ENCODE data around the gene THYN1.

Gene THYN1

DNA sequence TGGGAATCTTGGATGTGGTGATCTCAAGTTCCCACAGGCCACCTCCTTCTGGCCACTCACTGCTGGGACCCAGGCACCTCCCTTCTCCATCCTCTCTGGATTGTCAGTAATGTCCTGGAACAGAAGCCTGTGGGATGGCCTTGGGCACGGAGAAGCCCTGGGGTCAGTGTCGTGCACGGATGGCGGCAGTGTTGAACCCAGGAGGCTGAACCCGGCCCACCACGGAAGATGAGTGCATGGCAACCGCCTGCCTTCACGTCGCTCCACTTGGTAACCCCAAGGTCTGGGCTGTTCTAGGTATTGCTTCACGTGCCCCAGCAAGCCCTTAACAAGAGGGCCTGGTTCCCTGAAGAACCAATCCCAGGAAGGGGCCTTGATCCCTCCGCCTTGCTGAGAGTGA, 7.1 kb downstream of the THYN1 start:
- DNase-seq: no peak

DNA sequence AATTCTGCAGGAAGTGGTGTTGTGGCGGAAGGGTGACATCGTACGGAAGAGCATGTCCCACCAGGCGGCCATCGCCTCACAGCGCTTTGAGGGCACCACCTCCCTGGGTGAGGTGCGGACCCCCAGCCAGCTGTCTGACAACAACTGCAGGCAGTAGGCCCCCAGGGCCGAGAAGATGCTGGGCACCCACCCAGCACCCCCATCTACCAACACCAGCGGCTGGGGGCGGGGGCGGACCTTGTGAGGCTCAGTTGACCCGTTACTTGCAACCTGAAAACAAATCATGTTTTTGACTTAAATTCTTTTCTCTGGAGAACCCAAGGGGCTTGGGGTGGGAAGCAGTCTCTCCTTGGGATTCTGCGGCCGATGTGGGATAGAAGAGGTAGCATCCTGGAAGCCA, 7.7 kb downstream of the THYN1 start:
- DNase-seq: no peak

DNA sequence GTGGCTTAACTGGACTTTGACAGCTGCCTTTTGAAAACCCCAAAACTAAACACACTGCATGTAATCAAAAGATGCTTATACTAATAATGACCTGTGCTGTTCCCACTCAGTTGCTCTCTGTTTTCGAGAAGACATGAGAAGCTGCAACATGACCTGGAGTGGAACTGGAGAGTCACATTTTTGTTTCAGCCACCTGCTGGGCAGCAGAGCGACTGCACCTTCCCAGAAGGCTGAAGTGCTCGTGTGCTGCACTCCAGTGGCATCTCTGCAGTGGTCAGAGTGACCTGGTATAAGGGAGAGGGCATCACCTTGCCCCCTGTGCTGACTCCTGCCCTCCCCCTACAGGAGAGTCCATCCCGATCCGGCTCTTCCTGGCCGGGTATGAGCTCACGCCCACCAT, 8.6 kb downstream of the THYN1 start:
- no peak for DNase-seq

DNA sequence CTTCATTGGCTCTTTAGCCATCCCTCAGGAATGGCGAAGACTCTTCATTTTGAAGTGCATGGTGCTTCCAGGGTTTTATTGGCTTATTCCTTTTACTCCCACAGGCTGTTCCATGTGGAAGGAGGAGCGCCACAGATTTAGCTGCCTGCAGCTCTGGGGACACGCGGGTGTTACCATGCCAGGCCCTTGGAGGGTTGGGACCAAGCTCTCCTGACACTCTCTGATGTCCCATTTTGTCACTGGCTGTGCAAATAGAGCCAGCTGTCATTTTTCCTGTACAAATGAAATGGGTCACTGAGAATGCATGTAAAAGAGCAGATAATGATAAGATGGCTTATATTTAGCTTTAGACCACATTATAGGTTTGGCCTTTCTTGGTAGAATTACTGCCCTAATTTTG, 9.2 kb downstream of the THYN1 start:
- no peak for DNase-seq

DNA sequence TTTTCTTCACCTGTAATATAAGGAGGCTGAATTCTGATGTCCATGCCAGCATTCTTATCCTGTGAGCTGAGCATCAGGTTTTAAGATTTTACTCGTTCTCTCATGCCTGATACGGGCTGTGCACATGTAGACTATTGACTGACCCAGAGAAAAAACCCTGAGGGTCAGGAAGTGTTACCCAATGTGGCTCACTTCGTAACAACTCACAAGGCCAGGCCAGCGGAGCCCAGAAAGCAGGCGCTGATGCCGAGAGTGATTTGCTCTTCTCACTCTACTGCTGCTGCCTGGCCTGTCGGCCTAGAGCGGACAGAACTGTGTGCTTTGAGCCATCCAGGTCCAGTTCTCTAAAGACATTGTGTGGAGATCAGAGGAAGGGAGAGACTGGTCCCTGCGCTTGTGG, 10.8 kb downstream of the THYN1 start:
- DNase-seq: no peak

DNA sequence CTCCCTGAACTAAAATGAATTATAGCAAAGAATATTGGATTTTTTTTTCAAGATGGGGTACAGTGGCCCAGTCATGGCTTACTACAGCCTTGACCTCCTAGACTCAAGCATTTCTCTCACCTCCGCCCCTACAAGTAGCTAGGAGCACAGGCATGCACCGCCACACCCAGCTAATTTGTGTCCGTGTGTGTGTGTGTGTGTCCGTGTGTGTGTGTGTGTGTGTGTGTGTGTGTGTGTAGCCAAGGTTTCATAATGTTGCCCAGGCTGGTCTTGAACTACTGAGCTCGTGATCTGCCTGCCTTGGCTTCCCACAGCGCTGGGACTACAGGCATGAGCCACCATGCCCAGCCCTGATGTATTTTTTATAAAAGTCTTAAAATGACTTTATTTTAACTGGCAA, 12.6 kb downstream of the THYN1 start:
- no peak for DNase-seq

DNA sequence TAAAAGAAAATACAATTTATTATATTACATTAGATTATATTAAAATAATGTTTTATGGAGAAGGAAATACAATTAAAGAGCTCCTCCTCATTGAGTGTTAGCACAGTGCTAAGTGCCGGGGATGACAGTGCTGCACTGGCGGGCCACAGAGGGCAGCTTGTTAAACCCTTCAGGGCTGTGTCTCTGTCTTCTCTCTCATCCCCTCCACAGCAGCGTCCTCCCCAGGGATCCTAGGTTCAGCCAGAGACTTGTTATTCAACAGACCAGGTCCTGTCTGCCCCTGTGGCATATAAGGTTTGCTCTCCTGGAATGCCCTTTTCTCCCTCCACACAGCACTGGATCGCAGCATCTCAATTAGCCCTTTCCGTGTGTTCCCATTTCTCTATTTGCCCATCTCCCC, 14.2 kb downstream of the THYN1 start:
- DNase-seq: no peak

DNA sequence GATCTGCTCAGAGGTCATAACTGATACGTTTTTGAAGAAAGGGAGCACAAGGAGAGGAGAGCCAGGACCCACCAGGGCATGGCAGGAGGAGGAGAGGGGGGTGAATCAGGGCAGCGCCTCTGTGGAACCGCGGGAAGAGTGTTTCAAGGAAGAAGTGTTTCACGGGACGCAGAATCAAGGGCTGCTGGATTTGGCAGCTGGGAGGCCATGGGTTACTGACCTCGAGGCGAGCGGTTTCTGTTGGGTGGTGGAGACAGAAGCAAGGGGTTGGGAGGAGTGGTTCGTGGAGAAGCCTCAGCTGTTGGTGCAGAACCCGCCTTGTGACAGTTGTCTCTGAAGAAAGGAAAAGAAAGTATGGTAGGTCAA, 15.6 kb downstream of the THYN1 start:
- DNase-seq: no peak

DNA sequence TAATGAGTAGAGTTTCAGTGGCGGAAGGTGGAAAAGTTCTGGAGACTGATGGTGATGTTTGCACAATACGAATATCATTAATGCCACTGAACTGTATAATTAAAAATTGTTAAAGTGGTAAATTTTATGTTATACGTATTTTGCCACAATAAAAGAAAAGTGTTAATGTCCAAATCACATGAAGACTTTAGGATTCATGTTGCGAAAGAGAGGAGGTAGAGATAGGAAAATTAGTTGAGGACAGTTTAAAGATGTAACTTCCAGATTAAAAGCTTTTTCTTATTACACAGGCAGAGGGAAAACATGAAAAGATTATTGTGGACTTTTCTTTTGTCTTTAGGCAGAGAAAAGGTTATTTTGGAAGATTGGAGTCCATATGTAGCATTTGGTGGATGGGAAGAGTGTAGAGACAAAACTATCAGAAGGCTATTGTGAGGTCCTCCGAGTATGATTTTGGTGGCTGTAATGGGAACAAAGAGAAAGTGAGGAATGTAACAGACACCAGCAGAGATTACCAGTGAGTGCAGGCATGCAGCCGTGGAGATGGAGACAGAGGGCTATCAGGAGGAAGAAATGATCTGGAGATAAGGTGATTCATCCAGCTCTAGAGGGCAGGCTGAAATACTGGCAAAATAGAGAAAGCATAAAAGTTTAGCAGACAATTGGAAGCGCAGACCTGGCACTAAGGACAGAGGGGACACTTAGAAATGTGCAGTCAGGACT, 16.2 kb downstream of the THYN1 start:
- DNase-seq: no peak

DNA sequence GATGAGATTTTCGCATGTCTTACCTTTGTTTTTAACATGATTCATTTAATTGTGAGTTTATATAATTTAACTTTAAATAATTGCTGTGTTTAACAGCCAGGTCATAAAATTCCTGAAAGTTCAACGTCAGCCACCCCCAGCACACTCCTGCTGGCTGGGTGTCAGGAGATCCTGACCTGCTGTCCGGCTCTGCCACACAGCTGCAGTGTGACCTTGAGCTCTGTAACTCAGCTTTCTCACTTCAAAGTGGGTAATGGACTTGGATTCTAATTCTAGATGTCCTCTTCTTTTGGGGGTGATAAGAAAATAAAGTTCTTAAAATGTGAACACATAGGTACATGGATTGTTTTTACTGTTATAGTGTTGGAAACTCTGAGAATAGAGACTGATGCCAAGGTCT, 17.8 kb downstream of the THYN1 start:
- no peak for DNase-seq

DNA sequence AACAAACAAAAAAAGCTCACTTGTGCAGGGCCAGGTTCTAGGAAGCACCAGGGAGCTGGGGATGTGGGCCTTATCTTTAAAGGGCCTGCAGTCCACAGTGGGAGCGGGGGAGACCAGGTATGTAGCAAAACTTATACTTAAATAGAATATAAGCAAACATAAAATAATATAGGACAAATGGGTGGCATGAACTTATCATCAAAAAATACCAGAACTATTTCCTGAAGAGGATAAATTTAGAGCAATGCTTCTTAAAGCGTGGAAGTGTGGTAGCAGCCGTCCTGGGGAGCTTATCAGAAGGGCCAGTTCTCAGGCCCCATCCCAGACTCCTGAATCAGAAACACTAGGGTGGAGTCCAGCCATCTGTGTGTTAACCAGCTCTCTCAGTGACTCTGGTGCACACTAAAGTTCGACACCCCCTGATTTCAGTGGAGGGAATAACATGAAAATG, 19.4 kb downstream of the THYN1 start:
- no peak for DNase-seq

DNA sequence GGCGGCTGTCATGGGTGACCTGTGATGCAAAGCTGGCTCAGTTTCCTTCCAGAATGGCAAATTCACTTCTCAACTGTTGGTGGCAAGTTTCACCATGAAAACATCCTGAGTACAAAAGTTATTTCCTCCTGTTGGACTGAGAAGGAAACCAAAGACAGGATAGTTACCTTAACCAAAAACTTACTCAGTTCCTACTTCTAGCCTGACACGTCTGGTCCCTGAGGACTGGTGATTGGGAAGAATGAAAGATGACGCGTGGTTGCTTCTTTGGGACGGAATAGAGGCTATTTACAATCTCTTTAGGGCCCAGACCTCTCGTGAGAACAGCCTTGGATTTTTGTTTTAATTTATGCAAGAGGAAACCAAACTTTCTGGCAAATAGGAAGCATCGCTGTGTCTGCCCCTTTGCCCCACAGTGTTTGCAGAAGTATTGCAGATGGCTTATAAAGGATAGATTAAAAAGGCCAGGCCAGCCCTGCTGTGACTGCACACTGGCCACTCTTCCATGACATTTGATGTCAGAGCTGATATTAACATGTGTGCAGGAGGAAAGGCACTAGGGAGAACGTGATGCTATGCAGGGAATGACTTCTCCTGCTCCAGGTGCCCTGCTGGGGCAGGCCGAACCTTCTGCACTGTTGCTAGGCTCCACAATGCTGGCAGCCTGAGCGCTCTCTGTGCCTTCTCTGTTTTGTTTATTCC, 21.0 kb downstream of the THYN1 start:
- no peak for DNase-seq

DNA sequence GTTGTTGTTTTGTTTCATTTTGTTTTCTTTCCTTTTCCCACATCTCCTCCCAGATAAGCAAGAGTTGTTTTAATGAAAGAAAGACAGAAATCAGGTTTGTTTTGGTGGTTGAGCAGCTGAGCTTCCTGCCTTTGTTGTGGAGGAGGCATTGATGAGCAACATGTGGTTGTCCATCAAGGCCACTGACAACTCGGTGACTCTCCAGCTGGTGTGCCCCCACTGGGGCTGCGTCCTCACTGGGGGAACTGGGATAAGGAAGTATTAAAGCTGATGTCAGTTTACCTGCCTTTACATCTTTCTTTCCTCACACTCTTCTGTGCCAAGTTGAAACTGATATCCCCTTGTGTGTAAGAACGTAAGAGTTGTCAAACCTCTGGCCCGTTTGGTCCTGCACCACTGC, 22.8 kb downstream of the THYN1 start:
- DNase-seq: no peak

DNA sequence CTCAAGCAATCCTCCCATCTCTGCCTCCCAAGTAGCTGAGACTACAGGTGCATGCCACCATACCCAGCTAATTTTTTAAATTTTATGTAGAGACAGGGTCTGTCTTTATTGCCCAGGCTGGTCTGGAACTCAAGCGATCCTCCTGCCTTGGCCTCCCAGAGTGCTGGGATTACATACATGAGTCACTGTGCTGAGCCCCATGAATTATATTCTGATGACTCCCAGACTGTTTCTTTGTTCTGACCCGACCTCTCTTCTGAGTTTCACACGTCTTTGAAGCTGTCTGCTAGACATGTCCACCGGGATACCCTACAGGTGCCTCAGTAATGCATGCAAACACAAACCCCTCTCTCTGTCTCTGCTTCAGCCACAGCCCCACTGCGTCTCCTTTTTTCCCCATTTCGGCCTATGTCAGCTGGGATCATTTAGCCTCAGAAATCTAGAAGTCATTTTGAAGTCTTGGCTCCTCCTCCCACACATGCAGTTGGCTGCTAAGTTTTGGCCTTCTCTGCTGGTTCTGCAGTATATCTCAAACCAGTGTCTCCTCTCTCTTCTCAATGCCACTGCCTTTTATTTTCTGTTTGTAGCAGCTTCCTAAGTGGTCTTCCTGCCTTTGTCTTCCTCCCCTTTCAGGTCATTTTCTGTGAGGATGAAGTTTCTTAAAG, 23.9 kb downstream of the THYN1 start:
- DNase-seq: no peak

DNA sequence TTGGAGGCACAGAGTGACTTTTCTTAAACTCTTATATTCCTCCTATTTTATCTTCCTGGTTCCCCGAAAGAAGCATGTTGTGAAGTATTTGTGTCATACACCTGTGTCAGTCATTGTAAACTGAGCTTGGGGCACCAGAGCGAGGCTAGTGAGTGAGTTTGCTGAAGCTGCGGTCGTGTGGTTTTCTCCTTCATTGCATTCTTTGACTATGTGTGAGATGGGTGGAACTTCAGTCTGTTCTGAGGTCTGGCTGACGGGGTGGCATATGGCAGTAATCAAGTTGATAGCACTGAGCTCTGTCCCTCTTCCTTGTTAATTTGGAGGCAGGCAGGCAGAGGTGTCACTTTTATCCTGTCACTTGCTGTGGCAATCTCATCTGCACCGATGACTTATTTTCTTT, 24.5 kb downstream of the THYN1 start:
- DNase-seq: no peak

DNA sequence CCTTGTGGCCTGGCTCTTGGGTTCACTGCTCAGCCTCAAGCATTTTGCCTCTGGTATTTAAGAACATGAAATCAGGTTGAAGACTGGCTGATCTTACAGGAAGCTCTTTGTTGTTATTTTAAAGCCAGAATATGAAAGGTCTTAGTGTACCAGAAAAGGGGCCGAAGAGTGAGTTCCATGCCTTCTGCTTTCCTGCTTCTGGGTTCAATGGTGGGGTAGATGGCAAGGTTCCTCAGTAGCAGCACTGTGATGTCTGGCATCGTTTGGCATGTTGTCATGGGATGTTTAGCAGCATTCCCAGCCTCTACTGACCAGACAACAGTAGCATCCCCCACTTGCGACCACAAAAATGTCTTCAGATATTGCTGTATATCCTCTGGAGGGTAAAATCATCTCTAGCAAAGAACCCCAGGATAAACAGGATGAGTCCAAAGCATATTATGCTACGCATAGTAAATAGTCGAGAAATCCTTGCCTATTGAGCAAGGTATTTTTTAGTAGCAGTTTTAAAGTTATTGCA, 26.3 kb downstream of the THYN1 start:
- no peak for DNase-seq

DNA sequence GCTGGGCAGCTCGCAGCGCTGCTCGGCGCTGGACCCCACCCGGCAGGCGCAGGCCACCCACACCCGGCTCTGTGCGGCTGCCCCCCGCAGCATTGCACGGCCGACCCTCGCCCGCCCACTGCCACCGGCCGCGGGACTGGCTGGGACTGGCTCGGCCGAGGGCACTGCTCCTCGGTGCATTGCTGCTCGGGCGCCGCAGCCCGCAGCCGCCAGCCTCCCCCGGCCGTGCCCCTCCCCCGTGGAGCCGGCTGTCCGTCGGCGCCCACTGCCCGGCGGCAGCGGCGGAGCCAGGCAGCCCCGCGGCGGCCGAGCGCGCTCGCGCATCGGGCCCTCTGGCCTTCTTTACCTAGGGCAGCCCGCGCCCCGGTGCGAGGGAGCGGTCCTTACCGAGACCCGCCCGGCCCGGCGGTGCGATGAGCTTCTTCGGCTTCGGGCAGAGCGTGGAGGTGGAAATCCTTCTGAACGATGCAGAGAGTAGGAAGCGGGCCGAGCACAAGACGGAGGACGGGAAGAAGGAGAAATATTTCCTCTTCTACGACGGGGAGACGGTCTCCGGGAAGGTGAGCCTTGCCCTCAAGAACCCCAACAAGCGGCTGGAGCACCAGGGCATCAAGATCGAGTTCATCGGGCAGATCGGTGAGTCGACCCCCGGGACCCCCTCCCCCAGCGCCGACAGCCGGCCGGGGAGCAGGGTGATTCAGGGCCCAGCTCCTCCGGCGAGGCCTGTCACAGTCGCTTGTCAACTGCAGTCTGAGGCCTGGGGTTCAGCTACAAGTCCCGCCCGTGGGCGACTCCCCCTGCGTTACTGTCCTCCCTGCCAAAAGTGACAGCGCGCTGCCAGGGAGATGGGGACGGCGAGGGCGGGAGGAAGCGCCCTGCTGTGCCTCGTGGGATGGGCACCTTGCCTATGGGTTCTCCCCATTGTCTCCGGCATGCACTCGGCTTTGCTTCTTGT, 28.2 kb downstream of the THYN1 start:
- no peak for DNase-seq

DNA sequence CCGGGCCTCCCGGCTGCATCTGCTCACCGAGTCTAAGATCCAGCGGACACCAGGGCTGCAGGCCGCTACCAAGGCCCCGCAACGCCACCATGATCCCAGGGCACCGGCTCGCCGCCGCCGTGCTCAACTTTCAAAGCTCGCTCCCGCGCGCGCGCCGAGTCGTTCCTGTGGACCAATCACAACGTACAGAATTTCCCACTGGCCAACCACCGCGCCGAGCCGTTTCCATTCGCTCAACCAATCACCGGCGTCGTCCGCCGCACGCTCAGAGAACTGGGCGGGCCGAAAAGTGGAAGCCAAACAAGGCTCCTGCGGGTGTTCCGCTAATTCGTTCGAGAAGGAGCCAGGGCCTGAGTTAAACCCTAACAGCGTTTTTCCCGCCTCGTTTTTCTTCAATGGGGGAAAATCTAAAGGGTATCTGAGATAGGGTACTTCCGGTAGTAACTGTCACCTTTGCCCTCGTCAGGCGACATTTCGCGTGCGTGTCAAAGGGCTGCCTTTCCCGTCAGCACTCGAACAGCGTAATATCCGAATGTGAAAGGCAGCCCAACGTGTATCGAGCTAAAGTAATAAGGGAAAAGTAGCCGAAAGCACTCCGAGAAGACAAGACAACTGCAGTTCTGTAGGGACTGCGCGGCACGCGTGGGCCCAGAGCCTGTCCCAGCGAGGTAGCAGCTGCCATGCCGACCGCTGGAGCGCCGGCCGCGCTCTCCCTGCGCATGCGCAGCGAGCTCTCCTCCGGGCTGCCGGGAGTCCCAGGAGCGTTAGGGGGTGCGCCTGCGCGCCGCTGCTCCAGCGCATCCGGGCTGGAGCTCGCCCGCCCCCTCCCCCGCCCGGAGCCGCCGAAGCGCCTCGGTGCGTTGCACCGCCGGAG, 29.1 kb downstream of the THYN1 start, which contains the start of the genes NCAPD3 and VPS26B:
TSS of gene NCAPD3 (minus strand) at position 132 of the 874 bp plus-strand sequence. CDS start at position 91, 41 bp downstream.
TSS of gene VPS26B (plus strand) at position 836 of the 874 bp plus-strand sequence. CDS start 452 bp downstream, outside the sequence.
- peak; percentile 77 for DNase-seq

DNA sequence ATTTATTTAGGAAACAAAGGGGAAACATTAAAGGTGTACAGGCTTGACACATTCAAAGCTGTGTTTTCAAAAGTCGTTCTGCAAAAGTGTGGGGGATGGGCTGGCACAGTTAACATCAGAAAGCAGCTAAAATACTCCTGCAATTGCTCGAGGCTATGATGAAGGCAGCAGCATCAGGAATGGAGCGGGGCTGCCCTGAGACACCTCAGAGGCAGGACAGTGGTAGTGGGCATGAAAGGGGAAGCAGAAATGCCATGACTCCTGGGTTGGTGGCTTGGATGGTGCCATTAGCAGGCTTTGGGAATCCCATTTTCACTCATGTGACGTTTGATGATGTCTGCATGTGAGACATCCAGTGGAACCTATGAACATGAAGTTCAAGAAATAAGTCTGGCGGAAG, 30.0 kb downstream of the THYN1 start:
- no peak for DNase-seq

DNA sequence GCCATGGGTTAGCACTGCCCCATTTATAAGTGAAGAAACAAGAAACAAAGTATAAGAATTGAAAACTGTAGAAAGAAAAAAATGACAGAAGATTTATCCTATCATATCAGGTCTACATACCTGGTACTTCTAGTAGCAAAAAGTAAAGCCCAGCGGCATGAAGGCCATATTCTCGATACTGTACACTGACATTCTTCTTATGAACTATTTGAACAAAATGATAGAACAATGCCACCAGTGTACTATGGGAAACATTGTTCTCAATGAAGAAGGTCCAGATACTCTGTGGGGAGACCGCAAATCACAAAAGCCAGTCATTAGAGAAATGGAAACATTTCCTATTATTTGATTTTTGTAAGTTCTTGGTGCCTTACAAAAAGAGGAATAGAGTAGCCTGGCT, 36.3 kb downstream of the THYN1 start:
- no peak for DNase-seq

DNA sequence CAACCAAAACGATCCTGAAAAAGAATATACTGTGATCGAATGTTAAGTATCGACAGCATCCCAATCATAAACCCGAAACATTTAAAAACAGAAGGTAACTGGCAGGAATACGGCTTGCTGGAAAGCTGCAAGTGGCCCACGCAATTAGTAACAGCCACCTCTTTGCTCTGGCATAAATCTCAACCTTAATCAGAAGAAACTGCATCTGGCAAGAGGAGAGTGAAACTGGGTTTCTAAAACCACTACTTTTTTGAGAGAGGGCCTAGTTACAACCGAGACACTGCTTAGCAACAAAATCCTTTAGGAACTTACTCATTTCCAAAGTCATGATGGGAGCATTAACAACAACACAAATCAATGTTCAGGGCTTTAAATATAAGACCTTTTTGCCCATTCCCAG, 37.3 kb downstream of the THYN1 start:
- no peak for DNase-seq
